ENCODE measurements around the gene DEDD. TPM values are rescaled to one million over a fixed set of nuclear protein-coding genes. Genes with fewer than 3 reads are reported as not detected.

The DEDD gene, protein sequence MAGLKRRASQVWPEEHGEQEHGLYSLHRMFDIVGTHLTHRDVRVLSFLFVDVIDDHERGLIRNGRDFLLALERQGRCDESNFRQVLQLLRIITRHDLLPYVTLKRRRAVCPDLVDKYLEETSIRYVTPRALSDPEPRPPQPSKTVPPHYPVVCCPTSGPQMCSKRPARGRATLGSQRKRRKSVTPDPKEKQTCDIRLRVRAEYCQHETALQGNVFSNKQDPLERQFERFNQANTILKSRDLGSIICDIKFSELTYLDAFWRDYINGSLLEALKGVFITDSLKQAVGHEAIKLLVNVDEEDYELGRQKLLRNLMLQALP
- 12.6 and 14.0 TPM in 2 replicates for total RNA-seq (2016; rRNA removed; fragmentation: Illumina TruSeq; extraction: Trizol)
- 10.4 and 11.2 TPM in 2 replicates for total RNA-seq (2016; cell fraction: cytosol; rRNA removed; fragmentation: Illumina TruSeq; extraction: Trizol; ENCODE audit: low read depth)
- total RNA-seq (2016; cell fraction: insoluble cytoplasmic fraction; rRNA removed; fragmentation: Illumina TruSeq; extraction: Trizol) = 12.4 and 13.9 TPM in 2 replicates
- total RNA-seq (2016; cell fraction: membrane; rRNA removed; fragmentation: Illumina TruSeq; extraction: Trizol) = 19.7 and 22.4 TPM in 2 replicates
- 8.9 and 9.2 TPM in 2 replicates for total RNA-seq (2016; cell fraction: nucleus; rRNA removed; fragmentation: Illumina TruSeq; extraction: Trizol)
- 27.8 and 31.2 TPM in 2 replicates for polyA plus RNA-seq (2011; rRNA removed)
- polyA plus RNA-seq (2011; cell fraction: cytosol; rRNA removed) = 29.3 and 33.3 TPM in 2 replicates
- polyA plus RNA-seq (2011; cell fraction: nucleus; rRNA removed) = 29.8 and 35.1 TPM in 2 replicates
- polyA plus RNA-seq (2012) = 19.2 and 24.0 TPM in 2 replicates
- 19.6 and 23.3 TPM in 2 replicates for polyA plus RNA-seq (2016; cell fraction: cytosol; fragmentation: Illumina TruSeq; extraction: Trizol; ENCODE audit: low read depth)
- polyA plus RNA-seq (2016; cell fraction: insoluble cytoplasmic fraction; fragmentation: Illumina TruSeq; extraction: Trizol; ENCODE audit: low read depth) = 24.1 and 24.5 TPM in 2 replicates
- polyA plus RNA-seq (2016; cell fraction: membrane; fragmentation: Illumina TruSeq; extraction: Trizol; ENCODE audit: low read depth) = 33.8 and 34.9 TPM in 2 replicates
- polyA plus RNA-seq (2016; cell fraction: nucleus; fragmentation: Illumina TruSeq; extraction: Trizol; ENCODE audit: insufficient read depth, low read depth) = 33.1 and 36.8 TPM in 2 replicates
- polyA minus RNA-seq (2011; rRNA and poly(A)+ RNA removed; ENCODE audit: low replicate concordance) = 67.8 and 81.3 TPM in 2 replicates
- 11.9 and 13.8 TPM in 2 replicates for polyA minus RNA-seq (2011; cell fraction: cytosol; rRNA and poly(A)+ RNA removed)
- polyA minus RNA-seq (2011; cell fraction: nucleus; rRNA and poly(A)+ RNA removed) = 9.1 and 13.8 TPM in 2 replicates
- percentile 71 among the genes with signal in this experiment for Bru-seq, nascent RNA
- percentile 84 among the genes with signal in this experiment for BruChase-seq, experiment 1, labeled RNA remaining after a 6-hour chase
- percentile 77 among the genes with signal in this experiment for BruChase-seq, experiment 2, labeled RNA remaining after a 2-hour chase
- long read RNA-seq, experiment 1, transcript DEDD-202 (6 exons, 2,345 nt) = major isoform, 18 of 33 reads
- long read RNA-seq, experiment 1, partial matches to known transcripts = 3 of 33 reads
- long read RNA-seq, experiment 1, other reads (novel, unspliced or antisense) = 9 of 33 reads
- long read RNA-seq, experiment 2, transcript DEDD-202 (6 exons, 2,345 nt) = major isoform, 34 of 59 reads
- long read RNA-seq, experiment 2, partial matches to known transcripts = 4 of 59 reads
- long read RNA-seq, experiment 2, other reads (novel, unspliced or antisense) = 16 of 59 reads

DNA sequence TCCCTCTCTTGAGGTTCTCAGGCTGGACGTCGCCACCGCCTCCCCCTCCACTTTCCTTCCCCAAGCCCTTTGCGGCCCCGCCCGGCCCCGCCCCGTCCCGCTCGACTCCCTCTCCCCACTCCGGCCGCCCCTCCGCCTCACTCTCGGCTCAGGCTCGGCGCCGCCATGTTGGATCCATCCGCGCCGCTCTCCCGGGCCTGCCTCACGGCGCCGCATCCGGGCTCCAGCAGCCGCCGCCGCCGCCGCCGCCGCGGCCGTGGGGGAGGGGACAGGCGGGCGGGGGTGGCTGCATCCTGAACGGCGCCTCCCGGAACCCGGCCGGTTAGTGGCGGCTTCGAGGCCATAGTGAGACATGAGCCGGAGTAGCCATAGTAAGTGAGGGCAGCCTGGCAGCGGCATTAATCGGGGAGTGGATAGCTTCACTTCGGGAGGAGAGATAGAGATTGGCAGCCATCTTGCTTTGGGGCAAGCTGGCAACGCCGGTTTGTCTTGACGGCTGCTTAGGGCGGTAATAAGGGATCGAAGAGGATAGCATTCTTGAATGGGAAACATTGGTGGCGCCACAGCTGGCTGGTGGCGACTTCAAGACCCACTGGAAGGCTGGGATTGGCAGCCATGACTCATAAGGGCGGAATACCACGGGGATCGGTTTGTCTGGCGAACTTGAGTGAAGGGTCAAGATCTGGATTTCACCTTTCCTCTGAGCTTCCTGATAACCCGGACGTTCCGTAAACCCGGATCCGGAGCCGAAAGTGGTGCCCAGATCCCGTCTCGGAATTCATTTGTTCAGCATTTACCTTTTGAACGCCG is at the start of gene DEDD:
TSS of gene DEDD (minus strand) at position 258 of the 810 bp plus-strand sequence. CDS start 8,205 bp downstream, outside the sequence.
- intact Hi-C loops (cut with micrococcal nuclease; ENCODE audit: unreplicated experiment) = loop anchor here (2.0 to 10.0 kb wide), 2 partner anchors 20 to 138 kb away; partner anchors contain the start of gene UFC1
- FAIRE-seq = peak; percentile 94
- H3K79me2 ChIP-seq (ENCODE audit: insufficient read depth, low read length) = peaks cover 31% of the 10 kb centered on the region
- TF ChIP-seq, protein P1, sequence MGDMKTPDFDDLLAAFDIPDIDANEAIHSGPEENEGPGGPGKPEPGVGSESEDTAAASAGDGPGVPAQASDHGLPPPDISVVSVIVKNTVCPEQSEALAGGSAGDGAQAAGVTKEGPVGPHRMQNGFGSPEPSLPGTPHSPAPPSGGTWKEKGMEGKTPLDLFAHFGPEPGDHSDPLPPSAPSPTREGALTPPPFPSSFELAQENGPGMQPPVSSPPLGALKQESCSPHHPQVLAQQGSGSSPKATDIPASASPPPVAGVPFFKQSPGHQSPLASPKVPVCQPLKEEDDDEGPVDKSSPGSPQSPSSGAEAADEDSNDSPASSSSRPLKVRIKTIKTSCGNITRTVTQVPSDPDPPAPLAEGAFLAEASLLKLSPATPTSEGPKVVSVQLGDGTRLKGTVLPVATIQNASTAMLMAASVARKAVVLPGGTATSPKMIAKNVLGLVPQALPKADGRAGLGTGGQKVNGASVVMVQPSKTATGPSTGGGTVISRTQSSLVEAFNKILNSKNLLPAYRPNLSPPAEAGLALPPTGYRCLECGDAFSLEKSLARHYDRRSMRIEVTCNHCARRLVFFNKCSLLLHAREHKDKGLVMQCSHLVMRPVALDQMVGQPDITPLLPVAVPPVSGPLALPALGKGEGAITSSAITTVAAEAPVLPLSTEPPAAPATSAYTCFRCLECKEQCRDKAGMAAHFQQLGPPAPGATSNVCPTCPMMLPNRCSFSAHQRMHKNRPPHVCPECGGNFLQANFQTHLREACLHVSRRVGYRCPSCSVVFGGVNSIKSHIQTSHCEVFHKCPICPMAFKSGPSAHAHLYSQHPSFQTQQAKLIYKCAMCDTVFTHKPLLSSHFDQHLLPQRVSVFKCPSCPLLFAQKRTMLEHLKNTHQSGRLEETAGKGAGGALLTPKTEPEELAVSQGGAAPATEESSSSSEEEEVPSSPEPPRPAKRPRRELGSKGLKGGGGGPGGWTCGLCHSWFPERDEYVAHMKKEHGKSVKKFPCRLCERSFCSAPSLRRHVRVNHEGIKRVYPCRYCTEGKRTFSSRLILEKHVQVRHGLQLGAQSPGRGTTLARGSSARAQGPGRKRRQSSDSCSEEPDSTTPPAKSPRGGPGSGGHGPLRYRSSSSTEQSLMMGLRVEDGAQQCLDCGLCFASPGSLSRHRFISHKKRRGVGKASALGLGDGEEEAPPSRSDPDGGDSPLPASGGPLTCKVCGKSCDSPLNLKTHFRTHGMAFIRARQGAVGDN (CRISPR knock-in tag; IDR thresholded peaks at IDR 0.05) = peak; percentile 78
- TF ChIP-seq, protein P2, sequence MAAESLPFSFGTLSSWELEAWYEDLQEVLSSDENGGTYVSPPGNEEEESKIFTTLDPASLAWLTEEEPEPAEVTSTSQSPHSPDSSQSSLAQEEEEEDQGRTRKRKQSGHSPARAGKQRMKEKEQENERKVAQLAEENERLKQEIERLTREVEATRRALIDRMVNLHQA (CRISPR knock-in tag; IDR thresholded peaks at IDR 0.05) = no peak
- TF ChIP-seq, protein P3, sequence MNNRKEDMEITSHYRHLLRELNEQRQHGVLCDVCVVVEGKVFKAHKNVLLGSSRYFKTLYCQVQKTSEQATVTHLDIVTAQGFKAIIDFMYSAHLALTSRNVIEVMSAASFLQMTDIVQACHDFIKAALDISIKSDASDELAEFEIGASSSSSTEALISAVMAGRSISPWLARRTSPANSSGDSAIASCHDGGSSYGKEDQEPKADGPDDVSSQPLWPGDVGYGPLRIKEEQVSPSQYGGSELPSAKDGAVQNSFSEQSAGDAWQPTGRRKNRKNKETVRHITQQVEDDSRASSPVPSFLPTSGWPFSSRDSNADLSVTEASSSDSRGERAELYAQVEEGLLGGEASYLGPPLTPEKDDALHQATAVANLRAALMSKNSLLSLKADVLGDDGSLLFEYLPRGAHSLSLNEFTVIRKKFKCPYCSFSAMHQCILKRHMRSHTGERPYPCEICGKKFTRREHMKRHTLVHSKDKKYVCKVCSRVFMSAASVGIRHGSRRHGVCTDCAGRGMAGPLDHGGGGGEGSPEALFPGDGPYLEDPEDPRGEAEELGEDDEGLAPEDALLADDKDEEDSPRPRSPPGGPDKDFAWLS (CRISPR knock-in tag; IDR thresholded peaks at IDR 0.05; ENCODE audit: borderline replicate concordance) = no peak
- TF ChIP-seq ZNF441 (CRISPR knock-in tag; IDR thresholded peaks at IDR 0.05; ENCODE audit: borderline replicate concordance) (peak; percentile 77; the same call in 1 of the 2 replicates), ZNF768 (CRISPR knock-in tag; IDR thresholded peaks at IDR 0.05) (no peak), MZF1 (CRISPR knock-in tag; IDR thresholded peaks at IDR 0.05; ENCODE audit: borderline replicate concordance) (no peak)

More for the DNA sequence above, at the start of gene DEDD:
- no peaks in the 10 kb centered on the region for H4K20me1 ChIP-seq (ENCODE audit: insufficient read depth, low read length)
- POLR2A ChIA-PET = interaction anchor here (0.6 to 3.5 kb wide), 18 partner anchors 8 to 181 kb away, joined by 3 to 43 read pairs (median 6); partner anchors contain the start of genes APOA2, B4GALT3, F11R and KLHDC9
- H3K4me3 ChIP-seq (replicated peaks in 1 of 3; ENCODE audit: insufficient read depth in 1 of 3, low read depth in 2 of 3, low read length in 3 of 3) = peak within 1 kb of the TSS; percentile 79 to 82 (median 80)
- ATAC-seq (peak; percentile 96), DNase-seq (ENCODE audit: low spot score) (peak; percentile 92)
- H3K4me1 ChIP-seq (ENCODE audit: insufficient read depth, low read length) = peaks cover 27% of the 10 kb centered on the region
- CTCF ChIA-PET (ENCODE audit: low intra/inter-chr PET ratio, low total read pairs) = no interaction called here
- BruUV-seq (replicated peaks) = no TSS peak
- H3K36me3 ChIP-seq (replicated peaks in 1 of 2; ENCODE audit: control insufficient read depth in 1 of 2, insufficient read depth in 2 of 2, low read length in 2 of 2) = peaks cover 0 to 8% of the 10 kb centered on the region in 2 experiments; a peak in 2 of 5 replicates
- in situ Hi-C loops (cut with HindIII; ENCODE audit: extremely low pct_ligation_motif_present, low pct_unique_long_range_greater_than_20kb) = no loop called here
- H3K4me2 ChIP-seq (ENCODE audit: low read depth, low read length) = peak within 1 kb of the TSS; percentile 72
- H3K9ac ChIP-seq (ENCODE audit: insufficient read depth, low read depth, low read length) = peak within 1 kb of the TSS; percentile 85
- no peaks in the 10 kb centered on the region; a peak in 1 of 5 replicates for H3K27me3 ChIP-seq (ENCODE audit: control insufficient read depth in 1 of 2, insufficient read depth in 2 of 2, low read length in 2 of 2)
- WGBS (ENCODE audit: low lambda C conversion rate) = 2% methylated on average over 54 of the region's 68 CpGs
- peak within 1 kb of the TSS; percentile 90 for H3K27ac ChIP-seq (ENCODE audit: extremely low read length, insufficient read depth, low read length)
- peak within 1 kb of the TSS; percentile 49 for H2AFZ ChIP-seq (ENCODE audit: low read length)
- no peaks in the 10 kb centered on the region for H3K9me3 ChIP-seq (ENCODE audit: low read length)

Data from HepG2 (cell line).